GM23248 (cell line): ENCODE results near the gene NBEA.

Experiments
- EZH2 ChIP-seq: fragments of 200-600 bp; sonication (generic); IDR thresholded peaks from 2 replicates; pipeline ENCODE4 v1.6.1; 2018; ENCODE audit warnings: antibody characterized with exemption, mild to moderate bottlenecking; ENCODE audit not compliant: insufficient read depth, poor library complexity, severe bottlenecking
- EZH2phosphoT487 ChIP-seq: fragments of 200-600 bp; sonication (generic); IDR thresholded peaks from 2 replicates; pipeline ENCODE4 v1.6.1; 2018; ENCODE audit warnings: antibody characterized with exemption, moderate library complexity, mild to moderate bottlenecking, low read depth; ENCODE audit not compliant: insufficient read depth

DNA sequence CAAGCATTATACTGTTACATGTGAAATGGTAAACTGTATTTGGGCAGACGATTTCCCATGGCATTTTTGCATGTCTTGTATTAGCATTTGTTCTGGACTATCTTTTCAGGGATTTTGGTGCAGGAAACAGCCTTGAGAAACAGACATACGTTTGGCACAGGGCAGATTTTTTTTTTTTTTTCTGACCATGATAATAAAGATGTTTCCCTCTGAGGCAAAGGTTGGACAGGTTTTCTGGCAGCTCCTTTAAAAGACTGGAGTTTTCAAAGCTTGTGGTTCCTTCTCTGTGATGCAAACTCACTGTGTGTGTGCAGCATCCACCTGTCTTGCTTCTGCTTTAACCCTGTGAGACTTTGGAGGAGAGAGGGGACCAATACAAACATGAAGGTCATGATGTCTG lies 63.0 kb downstream of the NBEA start:
- TF ChIP-seq EZH2 (no peak), EZH2phosphoT487 (no peak)
